ENCODE data around the gene SPO11. TPM values are rescaled to one million over a fixed set of nuclear protein-coding genes. Genes with fewer than 3 reads are reported as not detected.

The SPO11 gene
- total and polyA plus RNA-seq, 2 experiments from 2014 or later, result not detected

DNA sequence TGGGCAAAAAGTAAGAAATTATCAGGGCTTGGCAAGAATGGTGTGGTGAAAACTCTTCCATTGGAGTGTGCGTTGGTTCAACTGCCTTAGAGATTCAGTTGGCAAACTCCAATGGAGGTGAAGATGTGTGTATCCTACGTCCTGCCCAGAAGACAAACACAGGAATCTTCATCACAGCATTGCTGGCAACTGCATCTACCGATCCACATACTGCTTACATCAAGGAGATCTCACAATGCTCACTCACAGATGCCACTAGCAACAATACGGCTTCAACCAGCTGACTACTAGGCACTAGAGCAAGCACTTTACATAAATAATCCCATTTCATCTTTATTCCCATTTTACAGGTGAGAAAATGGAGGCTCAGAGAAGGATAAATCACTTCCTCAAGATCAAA is 10.0 kb upstream of the SPO11 start:
- no peaks in the 10 kb centered on the region for H3F3A ChIP-seq (ENCODE audit: insufficient read depth)
- peaks cover 34% of the 10 kb centered on the region for H3K27me3 ChIP-seq (replicated peaks; ENCODE audit: insufficient read depth)
- H3K9me3 ChIP-seq (ENCODE audit: low read depth), result no peaks in the 10 kb centered on the region
- TF ChIP-seq EZH2 (IDR thresholded peaks at IDR 0.05; ENCODE audit: insufficient read depth, poor library complexity, severe bottlenecking) (no peak), EZH2phosphoT487 (IDR thresholded peaks at IDR 0.05; ENCODE audit: insufficient read depth, low read depth) (no peak)
- in situ Hi-C loops (cut with MboI), result no loop called here
- no peaks in the 10 kb centered on the region for H3K79me2 ChIP-seq (ENCODE audit: insufficient read depth)
- H3K4me3 ChIP-seq, result no peak overlapping the region
- no peak for DNase-seq
- H3K27ac ChIP-seq, result no peak overlapping the region
- H4K20me1 ChIP-seq (ENCODE audit: insufficient read depth), result no peaks in the 10 kb centered on the region
- no peak overlapping the region for H2AFZ ChIP-seq
- no peaks in the 10 kb centered on the region for H3K36me3 ChIP-seq (ENCODE audit: low read depth)
- no peaks in the 10 kb centered on the region for H3K9me2 ChIP-seq (ENCODE audit: insufficient read depth)
- 78 to 82% methylated on average over 4 of the region's 4 CpGs for WGBS, 2 experiments (ENCODE audit: low coverage in 1 of 2, low lambda C conversion rate in 2 of 2, missing lambda C conversion rate in 2 of 2)
- no peak overlapping the region for H3K4me2 ChIP-seq (ENCODE audit: unreplicated experiment)
- H3K9ac ChIP-seq, result no peak overlapping the region
- H3K4me1 ChIP-seq (ENCODE audit: insufficient read depth), result peaks cover 7% of the 10 kb centered on the region

DNA sequence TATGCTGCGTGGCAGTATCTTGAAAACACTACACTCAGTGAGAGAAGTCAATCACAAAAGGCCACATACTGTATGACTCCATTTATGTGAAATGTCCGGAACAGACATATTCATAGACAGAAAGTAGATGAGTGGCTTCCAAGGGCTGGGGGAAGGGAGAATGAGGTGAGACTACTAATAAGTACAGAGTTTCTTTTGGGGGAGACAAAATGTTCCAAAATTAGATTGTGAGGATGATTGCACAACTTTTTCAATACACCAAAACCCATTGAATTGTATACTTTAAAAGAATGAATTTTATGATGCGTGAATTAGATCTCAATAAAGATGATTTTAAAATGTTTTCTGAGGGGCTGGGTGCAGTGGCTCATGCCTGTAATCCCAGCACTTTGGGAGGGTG is 9.2 kb upstream of the SPO11 start:
- H3K27me3 ChIP-seq (replicated peaks; ENCODE audit: insufficient read depth), result peaks cover 31% of the 10 kb centered on the region
- TF ChIP-seq EZH2phosphoT487 (IDR thresholded peaks at IDR 0.05; ENCODE audit: insufficient read depth, low read depth) (no peak), EZH2 (IDR thresholded peaks at IDR 0.05; ENCODE audit: insufficient read depth, poor library complexity, severe bottlenecking) (no peak)
- H2AFZ ChIP-seq, result no peak overlapping the region
- DNase-seq, result no peak
- no peaks in the 10 kb centered on the region for H4K20me1 ChIP-seq (ENCODE audit: insufficient read depth)
- in situ Hi-C loops (cut with MboI), result no loop called here
- H3K4me2 ChIP-seq (ENCODE audit: unreplicated experiment), result no peak overlapping the region
- no peaks in the 10 kb centered on the region for H3K9me2 ChIP-seq (ENCODE audit: insufficient read depth)
- WGBS, 2 experiments (ENCODE audit: low coverage in 1 of 2, low lambda C conversion rate in 2 of 2, missing lambda C conversion rate in 2 of 2), result 76 to 79% methylated on average over 3 of the region's 3 CpGs
- H3K9ac ChIP-seq, result no peak overlapping the region
- H3K9me3 ChIP-seq (ENCODE audit: low read depth), result no peaks in the 10 kb centered on the region
- H3K79me2 ChIP-seq (ENCODE audit: insufficient read depth), result no peaks in the 10 kb centered on the region
- H3K4me3 ChIP-seq, result no peak overlapping the region
- no peak overlapping the region for H3K27ac ChIP-seq
- H3K4me1 ChIP-seq (ENCODE audit: insufficient read depth), result peaks cover 7% of the 10 kb centered on the region
- no peaks in the 10 kb centered on the region for H3K36me3 ChIP-seq (ENCODE audit: low read depth)
- no peaks in the 10 kb centered on the region for H3F3A ChIP-seq (ENCODE audit: insufficient read depth)

DNA sequence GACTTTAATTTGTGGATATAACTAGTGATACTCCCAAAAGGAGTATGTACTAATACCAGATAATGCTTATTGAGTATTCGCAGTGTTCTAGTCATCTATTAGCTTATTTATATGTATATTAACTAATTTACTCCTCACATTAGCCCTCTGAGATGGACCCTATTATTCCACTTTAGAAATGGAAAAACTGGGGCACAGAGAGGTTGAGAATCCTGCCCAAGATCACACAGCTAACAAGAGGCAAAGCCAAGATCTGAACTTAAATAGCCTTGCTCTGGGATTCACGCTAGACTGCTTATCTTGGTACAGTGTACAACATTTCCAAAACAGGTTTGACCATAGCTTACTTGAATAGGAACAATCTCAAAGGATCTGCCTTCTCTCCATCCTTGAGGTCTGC is 8.5 kb upstream of the SPO11 start:
- H4K20me1 ChIP-seq (ENCODE audit: insufficient read depth), result no peaks in the 10 kb centered on the region
- DNase-seq, result no peak
- no peaks in the 10 kb centered on the region for H3K79me2 ChIP-seq (ENCODE audit: insufficient read depth)
- H3K36me3 ChIP-seq (ENCODE audit: low read depth), result no peaks in the 10 kb centered on the region
- H3K4me2 ChIP-seq (ENCODE audit: unreplicated experiment), result no peak overlapping the region
- WGBS, 2 experiments (ENCODE audit: low coverage in 1 of 2, low lambda C conversion rate in 2 of 2, missing lambda C conversion rate in 2 of 2), result 71 to 77% methylated on average over 2 of the region's 2 CpGs
- H3K4me3 ChIP-seq, result no peak overlapping the region
- H3K9ac ChIP-seq, result no peak overlapping the region
- no peaks in the 10 kb centered on the region for H3K9me2 ChIP-seq (ENCODE audit: insufficient read depth)
- no peak overlapping the region for H2AFZ ChIP-seq
- H3K27ac ChIP-seq, result no peak overlapping the region
- no peak for TF ChIP-seq EZH2 (IDR thresholded peaks at IDR 0.05; ENCODE audit: insufficient read depth, poor library complexity, severe bottlenecking)
- no peak for TF ChIP-seq EZH2phosphoT487 (IDR thresholded peaks at IDR 0.05; ENCODE audit: insufficient read depth, low read depth)
- peaks cover 31% of the 10 kb centered on the region for H3K27me3 ChIP-seq (replicated peaks; ENCODE audit: insufficient read depth)
- H3F3A ChIP-seq (ENCODE audit: insufficient read depth), result no peaks in the 10 kb centered on the region
- H3K4me1 ChIP-seq (ENCODE audit: insufficient read depth), result peaks cover 7% of the 10 kb centered on the region
- in situ Hi-C loops (cut with MboI), result no loop called here
- H3K9me3 ChIP-seq (ENCODE audit: low read depth), result no peaks in the 10 kb centered on the region

DNA sequence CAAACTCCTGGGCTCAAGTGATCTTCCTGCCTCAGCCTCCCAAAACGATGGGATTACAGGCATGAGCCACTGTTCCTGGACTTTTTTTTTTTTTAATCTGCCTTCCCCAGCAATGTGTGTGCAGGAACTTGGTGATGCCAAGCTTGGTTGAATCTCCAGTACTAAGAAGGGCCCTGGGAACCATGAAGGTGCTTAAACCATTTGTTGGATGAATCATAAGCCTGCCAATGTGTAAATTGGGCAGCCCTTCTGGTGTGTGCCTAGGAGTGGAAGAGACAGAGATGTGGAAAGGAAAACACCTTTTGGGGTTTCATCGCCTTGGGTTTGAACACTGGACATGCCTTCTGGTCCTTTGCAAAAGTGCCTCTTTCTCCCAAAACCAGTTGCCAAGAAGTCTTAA is 7.1 kb upstream of the SPO11 start:
- no peak overlapping the region for H3K27ac ChIP-seq
- in situ Hi-C loops (cut with MboI), result no loop called here
- H3K36me3 ChIP-seq (ENCODE audit: low read depth), result no peaks in the 10 kb centered on the region
- no peaks in the 10 kb centered on the region for H3F3A ChIP-seq (ENCODE audit: insufficient read depth)
- H3K9ac ChIP-seq, result no peak overlapping the region
- no peak overlapping the region for H3K4me3 ChIP-seq
- no peaks in the 10 kb centered on the region for H3K9me2 ChIP-seq (ENCODE audit: insufficient read depth)
- H4K20me1 ChIP-seq (ENCODE audit: insufficient read depth), result no peaks in the 10 kb centered on the region
- 0 to 6% methylated on average over 2 of the region's 2 CpGs for WGBS, 2 experiments (ENCODE audit: low coverage in 1 of 2, low lambda C conversion rate in 2 of 2, missing lambda C conversion rate in 2 of 2)
- H3K79me2 ChIP-seq (ENCODE audit: insufficient read depth), result no peaks in the 10 kb centered on the region
- DNase-seq, result peak; percentile 14
- peaks cover 31% of the 10 kb centered on the region for H3K27me3 ChIP-seq (replicated peaks; ENCODE audit: insufficient read depth)
- H3K4me2 ChIP-seq (ENCODE audit: unreplicated experiment), result no peak overlapping the region
- TF ChIP-seq EZH2 (IDR thresholded peaks at IDR 0.05; ENCODE audit: insufficient read depth, poor library complexity, severe bottlenecking) (no peak), EZH2phosphoT487 (IDR thresholded peaks at IDR 0.05; ENCODE audit: insufficient read depth, low read depth) (no peak)
- no peaks in the 10 kb centered on the region for H3K9me3 ChIP-seq (ENCODE audit: low read depth)
- peaks cover 7% of the 10 kb centered on the region for H3K4me1 ChIP-seq (ENCODE audit: insufficient read depth)
- H2AFZ ChIP-seq, result no peak overlapping the region

DNA sequence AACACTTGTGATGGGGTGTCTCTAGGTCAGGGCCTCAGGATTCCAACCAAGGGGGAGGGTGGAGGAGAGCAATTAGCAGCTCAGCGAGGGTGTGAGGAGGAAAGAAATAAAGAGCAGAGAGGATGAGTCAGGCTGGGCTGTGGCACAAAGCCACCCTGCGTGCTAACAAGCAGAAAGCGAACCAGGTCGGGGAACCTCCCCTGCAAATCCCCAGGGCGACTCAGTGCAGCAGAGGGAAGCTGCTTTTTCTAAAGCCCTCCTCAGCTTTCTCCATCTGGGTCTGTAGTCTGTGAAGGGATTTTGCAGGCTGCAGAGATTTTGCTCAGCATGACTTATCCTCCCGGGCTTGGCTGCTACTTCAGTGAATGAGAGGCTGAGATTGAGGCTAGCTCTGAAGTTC is 6.6 kb upstream of the SPO11 start:
- H3K79me2 ChIP-seq (ENCODE audit: insufficient read depth), result no peaks in the 10 kb centered on the region
- H3K27ac ChIP-seq, result no peak overlapping the region
- H3K9me3 ChIP-seq (ENCODE audit: low read depth), result no peaks in the 10 kb centered on the region
- H3F3A ChIP-seq (ENCODE audit: insufficient read depth), result no peaks in the 10 kb centered on the region
- H3K4me1 ChIP-seq (ENCODE audit: insufficient read depth), result peaks cover 7% of the 10 kb centered on the region
- TF ChIP-seq EZH2phosphoT487 (IDR thresholded peaks at IDR 0.05; ENCODE audit: insufficient read depth, low read depth), result no peak
- no peak overlapping the region for H3K9ac ChIP-seq
- peak overlapping the region; percentile 63 for H3K4me2 ChIP-seq (ENCODE audit: unreplicated experiment)
- no peaks in the 10 kb centered on the region for H4K20me1 ChIP-seq (ENCODE audit: insufficient read depth)
- DNase-seq, result peak; percentile 81
- no peak overlapping the region for H3K4me3 ChIP-seq
- in situ Hi-C loops (cut with MboI), result no loop called here
- H3K36me3 ChIP-seq (ENCODE audit: low read depth), result no peaks in the 10 kb centered on the region
- peaks cover 31% of the 10 kb centered on the region for H3K27me3 ChIP-seq (replicated peaks; ENCODE audit: insufficient read depth)
- no peaks in the 10 kb centered on the region for H3K9me2 ChIP-seq (ENCODE audit: insufficient read depth)
- 3 to 5% methylated on average over 6 of the region's 6 CpGs for WGBS, 2 experiments (ENCODE audit: low coverage in 1 of 2, low lambda C conversion rate in 2 of 2, missing lambda C conversion rate in 2 of 2)
- H2AFZ ChIP-seq, result no peak overlapping the region
